ENCODE data around the gene GNAI2.
"Not testable (repeated sequence)": the region's sequence is repeated elsewhere in the genome, so short reads cannot be mapped to it uniquely, and the experiment has no call there.

DNA sequence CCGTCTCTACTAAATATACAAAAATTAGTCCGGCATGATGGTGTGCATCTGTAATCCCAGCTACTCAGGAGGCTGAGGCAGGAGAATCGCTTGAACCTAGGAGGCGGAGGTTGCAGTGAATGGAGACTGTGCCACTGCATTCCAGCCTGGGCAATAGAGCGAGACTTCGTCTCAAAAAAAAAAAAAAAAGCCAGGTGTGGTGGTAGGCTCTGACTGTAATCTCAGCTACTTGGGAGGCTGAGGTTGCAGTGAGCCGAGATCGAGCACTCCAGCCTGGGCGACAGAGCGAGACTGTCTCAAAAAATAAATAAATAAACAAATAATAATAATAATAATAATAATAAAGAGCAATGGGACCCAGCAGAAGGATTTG is 36.5 kb downstream of the GNAI2 start:
- TF ChIP-seq POLR2A (IDR thresholded peaks at IDR 0.05; ENCODE audit: low read depth): not testable (repeated sequence)
- TF ChIP-seq, protein P1, sequence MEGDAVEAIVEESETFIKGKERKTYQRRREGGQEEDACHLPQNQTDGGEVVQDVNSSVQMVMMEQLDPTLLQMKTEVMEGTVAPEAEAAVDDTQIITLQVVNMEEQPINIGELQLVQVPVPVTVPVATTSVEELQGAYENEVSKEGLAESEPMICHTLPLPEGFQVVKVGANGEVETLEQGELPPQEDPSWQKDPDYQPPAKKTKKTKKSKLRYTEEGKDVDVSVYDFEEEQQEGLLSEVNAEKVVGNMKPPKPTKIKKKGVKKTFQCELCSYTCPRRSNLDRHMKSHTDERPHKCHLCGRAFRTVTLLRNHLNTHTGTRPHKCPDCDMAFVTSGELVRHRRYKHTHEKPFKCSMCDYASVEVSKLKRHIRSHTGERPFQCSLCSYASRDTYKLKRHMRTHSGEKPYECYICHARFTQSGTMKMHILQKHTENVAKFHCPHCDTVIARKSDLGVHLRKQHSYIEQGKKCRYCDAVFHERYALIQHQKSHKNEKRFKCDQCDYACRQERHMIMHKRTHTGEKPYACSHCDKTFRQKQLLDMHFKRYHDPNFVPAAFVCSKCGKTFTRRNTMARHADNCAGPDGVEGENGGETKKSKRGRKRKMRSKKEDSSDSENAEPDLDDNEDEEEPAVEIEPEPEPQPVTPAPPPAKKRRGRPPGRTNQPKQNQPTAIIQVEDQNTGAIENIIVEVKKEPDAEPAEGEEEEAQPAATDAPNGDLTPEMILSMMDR (IDR thresholded peaks at IDR 0.05): not testable (repeated sequence)
